Loucy (cell line): ENCODE results near the gene STRN3.

Experiments used
- H2AFZ ChIP-seq: fragments of 200-600 bp; sonication (generic); 2 replicates; pipeline ENCODE4 v1.6.0; 2016; ENCODE audit warnings: antibody characterized with exemption, mild to moderate bottlenecking, low read length, moderate library complexity
- H3F3A ChIP-seq: fragments of 200-600 bp; 2 replicates; pipeline ENCODE4 v1.6.0; 2016; ENCODE audit warnings: antibody characterized with exemption, low read depth, mild to moderate bottlenecking
- H3K27me3 ChIP-seq: fragments of 200-600 bp; sonication (generic); 2 replicates; pipeline ENCODE4 v1.6.1; 2014; ENCODE audit warnings: low read length, mild to moderate bottlenecking; ENCODE audit not compliant: insufficient read depth, poor library complexity, severe bottlenecking
- H3K36me3 ChIP-seq: fragments of 200-600 bp; sonication (generic); 2 replicates; pipeline ENCODE4 v1.6.1; 2016; ENCODE audit warnings: low read length; ENCODE audit not compliant: insufficient read depth
- H3K4me1 ChIP-seq: fragments of 200-600 bp; sonication (generic); 2 replicates; pipeline ENCODE4 v1.5.1; 2014; ENCODE audit warnings: low read length, mild to moderate bottlenecking; ENCODE audit not compliant: insufficient read depth, poor library complexity, severe bottlenecking
- H3K4me2 ChIP-seq: fragments of 200-600 bp; sonication (generic); 2 replicates; pipeline ENCODE4 v1.6.0; 2014; ENCODE audit warnings: antibody characterized with exemption, low read length, low read depth, mild to moderate bottlenecking; ENCODE audit not compliant: poor library complexity, severe bottlenecking
- H3K4me3 ChIP-seq: fragments of 200-600 bp; sonication (generic); 2 replicates; pipeline ENCODE4 v1.5.1; 2014; ENCODE audit warnings: low read length, mild to moderate bottlenecking, mixed read lengths; ENCODE audit not compliant: poor library complexity, severe bottlenecking
- H3K79me2 ChIP-seq: fragments of 200-600 bp; sonication (generic); 2 replicates; pipeline ENCODE4 v1.6.1; 2014; ENCODE audit warnings: low read length; ENCODE audit not compliant: insufficient read depth
- H3K9ac ChIP-seq: fragments of 200-600 bp; sonication (generic); 2 replicates; pipeline ENCODE4 v1.6.0; 2014; ENCODE audit warnings: mild to moderate bottlenecking, low read depth, low read length, moderate library complexity; ENCODE audit not compliant: poor library complexity, severe bottlenecking
- H3K9me2 ChIP-seq: fragments of 200-600 bp; sonication (generic); replicated peaks from 2 replicates; pipeline ENCODE4 v1.6.1; 2016; ENCODE audit warnings: low read depth, low read length, mixed read lengths
- H3K9me3 ChIP-seq: fragments of 200-600 bp; sonication (generic); 2 replicates; pipeline ENCODE4 v1.6.1; 2014; ENCODE audit warnings: mild to moderate bottlenecking, antibody characterized with exemption, low read length, low read depth; ENCODE audit not compliant: insufficient read depth
- H4K20me1 ChIP-seq: fragments of 200-600 bp; sonication (generic); 2 replicates; pipeline ENCODE4 v1.6.0; 2014; ENCODE audit warnings: antibody characterized with exemption, low read length, mild to moderate bottlenecking; ENCODE audit not compliant: insufficient read depth, poor library complexity, severe bottlenecking
- CTCF ChIP-seq: fragments of 200-600 bp; sonication (generic); conservative IDR thresholded peaks from 2 replicates; pipeline ENCODE4 v1.5.1; 2014; ENCODE audit warnings: mild to moderate bottlenecking, antibody characterized with exemption, low read length
- EZH2phosphoT487 ChIP-seq: fragments of 200-600 bp; IDR thresholded peaks from 2 replicates; pipeline ENCODE4 v1.6.1; 2018; ENCODE audit warnings: antibody characterized with exemption, mild to moderate bottlenecking, moderate library complexity, borderline replicate concordance

The STRN3 gene

GRCh38 chr14:30921788-30922187 lies 104.4 kb downstream of the STRN3 start:
- no peaks in the 10 kb centered on the region for H3K79me2 ChIP-seq
- no peak overlapping the region for H3K4me2 ChIP-seq
- no peaks in the 10 kb centered on the region for H4K20me1 ChIP-seq
- no peaks in the 10 kb centered on the region for H3K9me2 ChIP-seq
- peaks cover 8% of the 10 kb centered on the region for H3K4me1 ChIP-seq
- TF ChIP-seq CTCF (no peak), EZH2phosphoT487 (no peak)
- peaks cover 30% of the 10 kb centered on the region for H3K36me3 ChIP-seq
- H3K4me3 ChIP-seq, result no peak overlapping the region
- no peaks in the 10 kb centered on the region for H3K9me3 ChIP-seq
- H3K27me3 ChIP-seq, result no peaks in the 10 kb centered on the region
- no peak overlapping the region for H3K9ac ChIP-seq
- H2AFZ ChIP-seq, result no peak overlapping the region
- H3F3A ChIP-seq, result no peaks in the 10 kb centered on the region

GRCh38 chr14:30921305-30921704 lies 104.9 kb downstream of the STRN3 start:
- TF ChIP-seq CTCF (no peak), EZH2phosphoT487 (no peak)
- Histone ChIP-seq H2AFZ (no peak overlapping the region), H3K4me2 (peak overlapping the region; percentile 22), H4K20me1 (no peaks in the 10 kb centered on the region), H3K4me3 (no peak overlapping the region), H3K9me3 (no peaks in the 10 kb centered on the region), H3K9me2 (no peaks in the 10 kb centered on the region), H3F3A (no peaks in the 10 kb centered on the region), H3K9ac (no peak overlapping the region), H3K36me3 (peaks cover 33% of the 10 kb centered on the region), H3K27me3 (no peaks in the 10 kb centered on the region), H3K79me2 (no peaks in the 10 kb centered on the region), H3K4me1 (peaks cover 8% of the 10 kb centered on the region)

GRCh38 chr14:30915596-30915995 lies 110.6 kb downstream of the STRN3 start:
- TF ChIP-seq EZH2phosphoT487, result no peak
- no peak for TF ChIP-seq CTCF
- no peak overlapping the region for H3K4me3 ChIP-seq
- H3K4me1 ChIP-seq, result no peaks in the 10 kb centered on the region
- peaks cover 30% of the 10 kb centered on the region for H3K36me3 ChIP-seq
- no peaks in the 10 kb centered on the region for H3F3A ChIP-seq
- H3K79me2 ChIP-seq, result no peaks in the 10 kb centered on the region
- peaks cover 11% of the 10 kb centered on the region for H4K20me1 ChIP-seq
- H3K9me2 ChIP-seq, result no peaks in the 10 kb centered on the region
- no peaks in the 10 kb centered on the region for H3K9me3 ChIP-seq
- H3K27me3 ChIP-seq, result no peaks in the 10 kb centered on the region
- H3K4me2 ChIP-seq, result no peak overlapping the region
- no peak overlapping the region for H3K9ac ChIP-seq
- H2AFZ ChIP-seq, result no peak overlapping the region
